Measurements from ENCODE around the gene RD3L.

GRCh38 chr14:103925316-103925715 lies 17.0 kb downstream of the RD3L start:
- TF ChIP-seq CTCF (IDR thresholded peaks at IDR 0.05) (no peak), POLR2A (IDR thresholded peaks at IDR 0.05) (no peak)

Measured in thyroid gland (tissue), 4 donors.